Measurements from ENCODE around the gene TMEM69.
"Not testable (repeated sequence)": the region's sequence is repeated elsewhere in the genome, so short reads cannot be mapped to it uniquely, and the experiment has no call there.

The TMEM69 gene

GRCh38 chr1:45687754-45688740 lies at the start of gene TMEM69:
TMEM69 (plus strand) TSS chr1:45688181; CDS start chr1:45691069, 2,888 bp downstream.
- peak; percentile 71 for DNase-seq (ENCODE audit: low read depth)

GRCh38 chr1:45640293-45640692 lies 47.7 kb upstream of the TMEM69 start:
- no peak for DNase-seq (ENCODE audit: low read depth)

- DNase-seq (ENCODE audit: low read depth), result no peak
These were observed 44.7 kb upstream of the TMEM69 start for GRCh38 chr1:45643321-45643720.

- no peak for DNase-seq (ENCODE audit: low read depth)
These were observed 44.0 kb upstream of the TMEM69 start for GRCh38 chr1:45643978-45644377.

GRCh38 chr1:45644661-45645060 lies 43.3 kb upstream of the TMEM69 start:
- no peak for DNase-seq (ENCODE audit: low read depth)

GRCh38 chr1:45647248-45648021 lies 40.5 kb upstream of the TMEM69 start:
- DNase-seq (ENCODE audit: low read depth), result no peak

GRCh38 chr1:45654540-45655280 lies 33.3 kb upstream of the TMEM69 start:
- DNase-seq (ENCODE audit: low read depth), result no peak

GRCh38 chr1:45656573-45657226 lies 31.3 kb upstream of the TMEM69 start:
- no peak for DNase-seq (ENCODE audit: low read depth)

GRCh38 chr1:45658171-45658570 lies 29.8 kb upstream of the TMEM69 start:
- DNase-seq (ENCODE audit: low read depth), result no peak

GRCh38 chr1:45659222-45659621 lies 28.8 kb upstream of the TMEM69 start:
- DNase-seq (ENCODE audit: low read depth), result no peak

GRCh38 chr1:45660336-45660735 lies 27.6 kb upstream of the TMEM69 start:
- DNase-seq (ENCODE audit: low read depth), result no peak

- DNase-seq (ENCODE audit: low read depth), result no peak
These were observed 21.1 kb upstream of the TMEM69 start for GRCh38 chr1:45666836-45667235.

- no peak for DNase-seq (ENCODE audit: low read depth)
These were observed 20.5 kb upstream of the TMEM69 start for GRCh38 chr1:45667321-45668111.

- DNase-seq (ENCODE audit: low read depth), result no peak
These were observed 19.5 kb upstream of the TMEM69 start for GRCh38 chr1:45668526-45668925.

- DNase-seq (ENCODE audit: low read depth), result no peak
These were observed 18.6 kb upstream of the TMEM69 start for GRCh38 chr1:45669379-45669778.

- DNase-seq (ENCODE audit: low read depth), result no peak
These were observed 17.9 kb upstream of the TMEM69 start for GRCh38 chr1:45669859-45670655.

GRCh38 chr1:45673956-45674355 lies 14.0 kb upstream of the TMEM69 start:
- DNase-seq (ENCODE audit: low read depth), result no peak

GRCh38 chr1:45674478-45674877 lies 13.5 kb upstream of the TMEM69 start:
- DNase-seq (ENCODE audit: low read depth), result no peak

- DNase-seq (ENCODE audit: low read depth), result not testable (repeated sequence)
These were observed 11.4 kb upstream of the TMEM69 start for GRCh38 chr1:45676553-45676952.

- no peak for DNase-seq (ENCODE audit: low read depth)
These were observed 10.2 kb upstream of the TMEM69 start for GRCh38 chr1:45677751-45678245.

Data from activated gamma-delta T cell treated with anti-CD3 and anti-CD28 coated beads, Interleukin-2, amount 50 U/mL, for 16 hours (primary cell).